Tibial nerve (tissue), 4 donors: Measurements from ENCODE around the gene NFAM1.

Experiments
- EP300 ChIP-seq, 2 donors: sonication (generic); formaldehyde crosslinking; IDR thresholded peaks; one replicate each; pipeline ENCODE4 v1.6.1; 2017; ENCODE audit warnings: antibody characterized with exemption in 2 of 2, mild to moderate bottlenecking in 1 of 2
- POLR2A ChIP-seq, 2 donors: fragments of 450-650 bp; IDR thresholded peaks; one replicate each; pipeline ENCODE4 v1.6.1; 2017; ENCODE audit warnings: antibody characterized with exemption in 2 of 2, mild to moderate bottlenecking in 2 of 2, moderate library complexity in 2 of 2
- TF ChIP-seq, protein P1 (sequence below), 5 experiments: fragments of 200-600 bp in 3 of 5; fragments of 450-650 bp in 2 of 5; sonication (generic) in 3 of 5; IDR thresholded peaks; one replicate each; pipeline ENCODE4 v1.5.1; 2016 to 2019; ENCODE audit warnings: antibody characterized with exemption in 5 of 5, mild to moderate bottlenecking in 3 of 5, moderate library complexity in 2 of 5

DNA sequence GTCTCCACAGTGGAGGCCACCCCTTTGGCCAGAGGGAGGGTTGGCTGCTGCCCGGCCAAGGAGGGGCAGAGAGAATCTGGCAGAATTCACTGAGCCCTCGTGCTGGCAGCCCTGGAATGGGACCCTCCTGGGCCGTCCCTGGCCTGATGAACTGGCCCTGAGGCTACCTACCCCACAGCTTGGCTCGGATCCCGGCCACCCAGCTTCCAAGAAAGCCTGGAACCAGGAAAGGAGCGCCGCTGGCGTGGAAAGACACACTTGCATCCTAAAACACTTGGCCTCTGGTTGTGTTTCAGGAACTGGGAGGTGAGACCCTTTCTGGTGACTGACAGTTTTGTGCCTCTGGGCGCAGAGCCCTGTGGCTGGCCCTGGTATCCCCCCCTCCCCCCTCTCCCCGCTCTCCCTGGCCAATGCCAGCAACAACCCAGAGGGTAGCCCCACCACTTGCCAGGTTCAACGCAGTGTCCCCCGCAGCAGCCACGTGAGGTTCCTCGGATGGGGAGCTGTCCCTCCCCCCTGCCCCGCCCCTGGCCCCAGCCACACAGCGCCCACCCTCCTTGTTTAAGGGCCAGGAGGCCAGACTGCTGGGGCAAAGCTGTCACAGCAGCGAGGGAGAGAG, 693 bp downstream of the NFAM1 start:
- TF ChIP-seq, protein P1, sequence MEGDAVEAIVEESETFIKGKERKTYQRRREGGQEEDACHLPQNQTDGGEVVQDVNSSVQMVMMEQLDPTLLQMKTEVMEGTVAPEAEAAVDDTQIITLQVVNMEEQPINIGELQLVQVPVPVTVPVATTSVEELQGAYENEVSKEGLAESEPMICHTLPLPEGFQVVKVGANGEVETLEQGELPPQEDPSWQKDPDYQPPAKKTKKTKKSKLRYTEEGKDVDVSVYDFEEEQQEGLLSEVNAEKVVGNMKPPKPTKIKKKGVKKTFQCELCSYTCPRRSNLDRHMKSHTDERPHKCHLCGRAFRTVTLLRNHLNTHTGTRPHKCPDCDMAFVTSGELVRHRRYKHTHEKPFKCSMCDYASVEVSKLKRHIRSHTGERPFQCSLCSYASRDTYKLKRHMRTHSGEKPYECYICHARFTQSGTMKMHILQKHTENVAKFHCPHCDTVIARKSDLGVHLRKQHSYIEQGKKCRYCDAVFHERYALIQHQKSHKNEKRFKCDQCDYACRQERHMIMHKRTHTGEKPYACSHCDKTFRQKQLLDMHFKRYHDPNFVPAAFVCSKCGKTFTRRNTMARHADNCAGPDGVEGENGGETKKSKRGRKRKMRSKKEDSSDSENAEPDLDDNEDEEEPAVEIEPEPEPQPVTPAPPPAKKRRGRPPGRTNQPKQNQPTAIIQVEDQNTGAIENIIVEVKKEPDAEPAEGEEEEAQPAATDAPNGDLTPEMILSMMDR (IDR thresholded peaks at IDR 0.05): no peak
- TF ChIP-seq POLR2A (IDR thresholded peaks at IDR 0.05) (no peak), EP300 (IDR thresholded peaks at IDR 0.05) (no peak)
